Measurements from ENCODE around the gene ADAMTSL3. TPM values are rescaled to one million over a fixed set of nuclear protein-coding genes. Genes with fewer than 3 reads are reported as not detected.

The ADAMTSL3 gene
- total and polyA plus RNA-seq, 2 of the 8 experiments (the other 6 are each of a cell fraction or from before 2014, with no cell fraction given): 0.35 to 1.4 TPM

DNA sequence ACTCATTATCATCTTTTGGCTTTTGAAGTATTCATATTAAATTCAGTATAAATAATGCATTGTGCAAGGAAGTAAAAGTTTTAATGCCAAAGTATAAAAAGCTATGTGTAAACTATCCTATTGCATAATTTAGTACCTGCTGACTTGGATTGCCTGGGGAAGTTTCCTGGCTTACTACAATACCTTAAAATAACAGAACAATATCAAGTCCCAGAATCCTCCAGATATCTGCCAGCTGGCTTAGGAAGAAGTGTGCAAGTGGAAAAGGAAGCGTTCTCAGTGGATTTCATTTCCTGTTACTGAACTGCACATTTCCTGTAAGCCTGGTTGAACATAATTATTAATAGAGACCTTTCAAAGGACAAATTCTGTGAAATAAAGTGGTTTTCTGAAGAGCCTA, 236.7 kb downstream of the ADAMTSL3 start (continued):
- TF ChIP-seq GTF2F1 (IDR thresholded peaks at IDR 0.05; ENCODE audit: borderline replicate concordance, low read depth, low read length) (no peak), RXRA (IDR thresholded peaks at IDR 0.05; ENCODE audit: insufficient read depth, low read depth, low read length) (no peak), BACH1 (IDR thresholded peaks at IDR 0.05; ENCODE audit: low read length) (no peak), RBBP5 (IDR thresholded peaks at IDR 0.05; ENCODE audit: borderline replicate concordance, low read depth, low read length) (no peak), POU5F1 (IDR thresholded peaks at IDR 0.05; ENCODE audit: low read depth, low read length) (no peak)
